NCI-H1694 (cell line): ENCODE measurements around the gene H3-3A.

Experiments
- DNase-seq: peaks from one replicate; lab custom pipeline; 2025; lab: John Stamatoyannopoulos, UW

H3-3A gene

DNA sequence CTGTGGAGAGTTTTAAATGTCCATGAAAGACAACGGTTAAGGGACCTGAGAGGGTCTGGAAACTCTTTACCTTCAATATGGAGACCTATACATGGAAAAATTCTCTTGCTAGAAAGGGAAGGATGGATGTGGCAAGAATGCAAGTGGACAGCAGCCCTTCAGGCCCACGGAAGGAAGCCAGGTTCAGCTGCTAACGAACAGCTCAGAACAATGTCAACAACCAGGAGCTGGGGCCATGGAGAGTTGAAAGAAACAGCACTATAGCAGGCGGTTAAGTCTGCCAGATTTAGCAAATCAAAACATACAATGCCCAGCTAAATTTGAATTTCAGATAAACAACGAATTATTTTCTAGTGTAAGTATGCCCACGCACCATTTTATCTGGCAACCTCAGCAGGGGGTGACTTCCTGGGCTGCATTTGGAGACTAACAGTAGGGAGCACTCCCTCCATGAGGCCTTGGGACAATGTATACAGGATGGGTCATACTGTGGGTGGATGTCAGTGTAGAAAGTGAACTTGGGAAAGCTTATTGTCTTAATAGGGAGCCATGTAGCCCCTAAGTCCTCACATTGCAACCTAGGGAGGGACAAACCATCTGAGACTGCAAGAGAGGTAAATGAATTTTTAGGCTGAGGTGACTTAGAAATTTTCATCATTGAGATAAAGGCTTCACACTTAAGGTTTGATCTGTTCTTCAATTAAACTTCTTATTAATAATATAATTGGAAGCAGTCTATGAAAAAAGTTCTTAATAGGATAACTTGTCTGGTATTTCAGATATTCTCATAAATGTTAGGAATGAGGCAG lies 7.8 kb upstream of the H3-3A start:
- DNase-seq = no peak

DNA sequence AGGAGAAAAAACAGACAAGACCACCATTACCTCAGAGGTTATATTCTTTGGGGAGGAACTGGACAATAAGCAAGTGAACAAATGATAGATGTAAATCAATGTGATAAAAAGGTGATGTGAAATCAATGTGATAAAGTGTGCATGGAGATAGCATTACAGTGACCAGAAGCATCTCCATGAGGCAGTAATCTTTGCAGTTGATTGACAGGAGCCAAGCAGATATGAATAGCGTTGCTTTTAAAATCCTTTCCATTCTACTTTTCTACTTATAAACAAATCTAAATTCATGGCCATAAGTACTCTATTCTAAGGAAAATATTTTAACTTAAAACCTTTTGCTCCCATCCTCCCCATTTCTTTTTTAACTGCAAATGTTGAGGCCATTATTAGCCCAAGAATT lies 2.8 kb upstream of the H3-3A start:
- no peak for DNase-seq

DNA sequence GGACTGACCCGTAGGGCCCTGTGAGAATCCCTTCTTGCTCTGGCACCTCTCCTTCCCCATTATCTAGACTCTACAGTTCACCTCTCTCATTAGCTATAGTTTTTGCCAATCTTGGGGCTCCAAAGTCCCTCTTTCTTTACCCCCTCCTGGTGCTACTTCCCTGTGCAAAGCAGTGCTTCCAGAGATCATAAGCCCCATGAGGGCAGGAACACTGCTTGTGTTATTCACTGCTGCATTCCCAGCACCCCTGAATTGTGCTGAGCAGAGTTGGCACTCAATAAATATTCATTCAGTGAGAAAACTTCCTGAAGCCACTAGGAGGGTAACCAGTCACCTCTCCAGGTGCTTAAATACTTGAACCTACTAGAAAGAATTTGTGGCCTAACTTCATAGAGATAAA lies 2.1 kb upstream of the H3-3A start:
- DNase-seq = no peak

DNA sequence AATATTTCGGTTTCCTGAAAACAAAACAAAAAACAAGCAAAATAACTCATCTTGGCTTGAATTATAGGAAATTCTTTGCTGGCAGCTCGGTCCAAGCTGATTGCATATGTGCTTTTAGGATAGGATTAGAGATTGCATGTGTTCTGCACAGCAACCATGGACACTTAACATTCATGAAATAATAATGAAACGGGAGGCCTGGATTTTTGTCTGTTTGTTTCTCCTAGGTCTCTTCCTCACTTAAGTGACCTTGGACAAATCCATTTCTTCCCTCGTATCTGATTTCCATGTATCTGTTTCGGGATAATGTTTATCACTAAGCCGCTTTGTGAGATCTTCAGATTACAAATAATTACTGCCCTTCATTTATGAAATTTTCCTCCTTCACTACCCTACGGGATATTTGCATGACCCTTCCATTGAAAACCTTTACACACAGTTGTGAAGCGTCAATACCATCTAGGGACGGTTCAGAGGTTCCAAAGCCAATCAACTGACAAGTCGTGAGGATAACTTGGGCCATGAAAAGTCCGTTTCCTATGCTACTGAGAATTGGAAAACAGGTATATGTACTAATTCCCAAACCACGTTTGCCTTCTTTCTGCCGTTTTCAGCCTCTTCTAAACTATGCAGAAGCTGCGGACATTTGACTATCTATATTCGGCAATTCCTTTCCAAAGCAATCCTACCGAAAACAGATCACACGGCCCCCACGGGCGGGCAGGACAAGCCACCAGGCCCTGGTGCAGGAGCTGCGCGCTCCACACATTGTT lies 1.3 kb upstream of the H3-3A start:
- peak; percentile 28 for DNase-seq

- peak; percentile 54 for DNase-seq
These were observed 517 bp upstream of the H3-3A start for GRCh38 chr1:226061841-226062557.

DNA sequence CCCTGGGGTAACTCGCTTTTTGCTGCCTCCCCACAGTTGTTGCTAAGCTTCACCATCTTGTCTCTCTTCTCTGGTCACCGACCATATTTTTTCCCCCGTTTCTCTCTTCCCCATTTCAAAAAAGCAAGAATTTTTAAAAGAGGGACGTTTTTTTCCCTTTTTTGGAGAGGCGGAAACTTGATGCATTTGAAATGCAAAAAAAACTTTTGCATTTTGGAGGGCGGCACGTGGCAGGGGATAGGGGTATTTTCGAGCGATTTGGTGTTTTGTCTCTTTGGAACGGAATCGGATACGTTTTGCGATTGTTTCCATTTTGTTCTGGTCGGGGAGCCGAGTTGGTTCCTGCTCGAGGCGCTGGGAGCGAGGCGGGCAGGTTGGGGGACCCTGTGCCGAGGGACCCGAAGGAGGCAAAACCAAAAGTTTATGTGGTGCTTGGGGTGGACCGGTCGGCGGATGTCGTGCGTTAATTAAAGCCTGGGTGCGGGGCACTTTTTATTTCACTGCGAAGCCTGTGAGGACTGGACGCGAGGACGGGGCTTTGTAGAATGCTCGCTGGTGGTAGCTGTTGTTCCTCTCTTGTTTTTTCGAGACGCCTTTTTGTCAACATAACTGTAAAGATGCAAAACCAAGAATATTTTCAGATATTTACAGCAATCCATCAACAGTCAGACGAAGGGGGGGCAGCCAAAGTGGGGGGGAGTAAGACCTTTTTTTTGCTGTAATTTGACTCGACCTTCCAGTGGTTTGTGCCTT lies 884 bp downstream of the H3-3A start:
- peak; percentile 44 for DNase-seq

GRCh38 chr1:226063977-226064815 lies 1.7 kb downstream of the H3-3A start:
- no peak for DNase-seq

- peak; percentile 33 for DNase-seq
These were observed 2.3 kb downstream of the H3-3A start for GRCh38 chr1:226064816-226065248.

DNA sequence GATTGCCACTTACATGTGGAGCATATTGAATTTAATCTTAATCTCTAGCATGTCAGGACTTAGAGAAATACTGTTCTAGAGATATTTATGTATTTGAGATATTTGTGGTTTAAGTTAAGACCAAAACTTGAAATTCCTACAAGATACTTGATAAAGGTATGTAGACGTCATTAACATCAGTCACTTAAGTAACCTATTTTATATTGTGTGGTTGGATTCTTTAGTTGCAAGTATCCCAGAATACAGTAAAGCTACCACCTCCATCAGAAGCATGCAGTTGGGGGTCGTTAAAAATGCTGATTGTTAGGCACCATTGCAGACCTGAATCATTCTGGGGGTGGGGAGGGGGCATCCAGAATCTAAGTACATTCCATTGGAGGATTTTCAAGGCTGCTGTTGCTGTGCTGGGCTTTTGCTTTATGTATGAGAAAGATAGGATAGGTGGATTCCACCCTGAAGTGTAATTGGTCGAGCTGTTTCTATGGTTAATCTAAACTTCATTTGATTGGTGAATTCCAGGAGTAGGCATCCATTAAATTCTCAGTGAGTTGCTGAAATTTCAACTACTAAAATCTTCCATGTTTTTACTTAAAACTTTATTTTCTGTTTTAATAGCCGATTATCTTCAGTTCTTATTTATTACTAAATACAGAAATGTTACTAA lies 4.0 kb downstream of the H3-3A start:
- DNase-seq = no peak

- DNase-seq = no peak
These were observed 7.4 kb downstream of the H3-3A start for GRCh38 chr1:226069811-226070489.

DNA sequence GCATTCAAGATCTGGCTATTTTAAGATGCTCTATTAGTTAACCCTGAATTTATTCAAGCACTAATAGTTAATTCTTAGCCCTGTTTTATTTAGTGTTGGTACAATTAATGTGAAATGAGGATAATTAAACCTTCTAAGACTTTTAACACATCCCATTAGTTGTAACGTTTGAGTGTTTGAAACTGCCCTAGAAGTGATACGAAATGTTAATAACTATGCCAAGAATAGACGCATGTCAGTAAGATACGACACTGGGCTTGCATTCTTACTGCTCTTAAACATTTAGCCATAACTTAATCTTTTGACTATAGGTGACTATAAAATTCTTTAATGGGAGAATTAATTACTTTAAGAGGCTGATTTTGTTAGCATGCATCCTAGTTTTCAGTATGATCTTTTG lies 9.8 kb downstream of the H3-3A start:
- no peak for DNase-seq

DNA sequence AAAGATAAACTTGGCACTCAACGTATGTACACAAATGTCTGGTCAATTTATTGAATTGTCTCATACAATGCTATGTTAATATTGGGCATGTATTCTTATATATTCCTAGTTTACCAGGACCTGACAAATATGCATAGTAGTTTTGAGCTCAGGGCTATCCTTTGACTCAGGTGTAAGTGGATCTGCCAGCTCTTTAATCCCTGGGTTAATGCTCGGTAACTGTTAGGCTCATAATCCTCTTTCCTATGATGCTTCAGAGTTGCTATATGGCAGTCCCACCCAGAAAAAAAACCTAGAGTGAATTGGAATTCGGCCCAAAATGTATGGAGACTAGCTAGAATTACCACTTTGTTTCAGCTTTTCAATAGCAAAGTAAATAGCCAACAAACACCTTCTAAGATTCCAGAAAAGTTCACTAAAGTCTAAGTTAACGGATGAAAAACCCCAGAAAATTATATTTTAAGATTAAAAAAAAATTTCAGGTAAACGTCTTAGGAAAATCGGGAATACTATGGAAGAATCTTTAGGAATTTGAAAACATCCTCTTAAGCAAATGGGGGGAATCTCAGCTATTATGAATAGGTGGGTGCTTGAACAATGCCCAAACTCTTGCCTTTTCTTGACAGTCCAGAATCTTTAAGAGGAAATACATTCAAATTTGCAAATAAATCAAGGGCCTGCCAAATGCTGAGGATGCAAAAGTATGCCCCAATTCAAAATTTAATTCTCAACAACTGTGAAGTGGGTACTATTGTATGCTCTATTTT lies 10.9 kb downstream of the H3-3A start:
- no peak for DNase-seq

DNA sequence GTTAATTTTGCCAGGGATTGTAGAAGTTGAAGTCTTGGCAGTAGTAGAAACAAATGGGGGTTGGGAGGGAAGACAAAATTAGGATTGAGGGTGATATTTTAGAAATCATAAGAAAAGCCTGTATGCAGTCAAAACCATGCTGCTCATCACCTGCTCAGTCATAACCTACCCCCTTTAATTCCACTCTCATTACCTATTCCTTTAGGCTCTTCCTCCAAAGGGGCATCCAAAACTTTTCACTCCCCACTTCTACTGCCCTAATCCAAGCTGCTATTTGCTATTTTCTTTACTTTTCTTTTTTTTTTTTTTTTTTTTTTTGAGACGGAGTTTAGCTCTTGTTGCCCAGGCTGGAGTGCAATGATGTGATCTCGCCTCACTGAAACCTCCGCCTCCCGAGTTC lies 11.5 kb downstream of the H3-3A start:
- no peak for DNase-seq

DNA sequence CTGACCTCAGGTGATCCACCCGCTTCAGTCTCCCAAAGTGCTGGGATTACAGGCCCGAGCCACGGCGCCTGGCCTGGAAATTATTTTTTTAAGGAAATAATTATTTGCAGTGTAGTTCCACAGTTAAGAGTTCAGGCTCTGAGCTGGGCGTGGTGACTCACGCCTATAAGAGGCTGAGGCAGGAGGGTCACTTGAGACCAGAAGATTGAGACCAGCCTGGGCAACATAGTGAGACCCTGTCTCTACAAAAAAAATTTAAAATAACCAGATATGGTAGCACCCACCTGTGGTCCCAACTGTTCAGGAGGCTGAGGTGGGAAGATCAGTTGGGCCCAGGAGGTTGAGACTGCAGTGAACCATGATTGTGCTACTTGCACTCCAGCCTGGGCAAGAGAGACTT lies 13.9 kb downstream of the H3-3A start:
- no peak for DNase-seq

- no peak for DNase-seq
These were observed 15.9 kb downstream of the H3-3A start for GRCh38 chr1:226078374-226078773.

GRCh38 chr1:226082587-226082917 lies 20.0 kb downstream of the H3-3A start:
- no peak for DNase-seq

DNA sequence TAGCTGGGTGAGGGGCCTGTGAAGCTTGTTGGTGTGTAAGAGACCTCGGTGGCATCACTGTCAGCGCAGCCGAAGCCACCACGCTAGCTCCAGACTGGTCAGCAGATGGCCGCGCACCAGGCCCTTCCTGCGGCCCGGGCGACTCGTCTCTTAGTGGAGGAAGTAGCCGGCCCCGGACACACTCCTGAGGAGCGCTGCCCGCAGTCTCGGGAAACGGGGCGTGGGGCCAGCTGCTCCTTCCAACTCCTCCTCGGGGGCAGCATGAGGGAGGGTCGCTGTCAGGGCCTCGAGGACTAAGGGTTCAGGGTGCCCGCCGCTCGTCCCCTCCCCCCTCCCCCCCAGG lies 20.4 kb downstream of the H3-3A start:
- DNase-seq = no peak

DNA sequence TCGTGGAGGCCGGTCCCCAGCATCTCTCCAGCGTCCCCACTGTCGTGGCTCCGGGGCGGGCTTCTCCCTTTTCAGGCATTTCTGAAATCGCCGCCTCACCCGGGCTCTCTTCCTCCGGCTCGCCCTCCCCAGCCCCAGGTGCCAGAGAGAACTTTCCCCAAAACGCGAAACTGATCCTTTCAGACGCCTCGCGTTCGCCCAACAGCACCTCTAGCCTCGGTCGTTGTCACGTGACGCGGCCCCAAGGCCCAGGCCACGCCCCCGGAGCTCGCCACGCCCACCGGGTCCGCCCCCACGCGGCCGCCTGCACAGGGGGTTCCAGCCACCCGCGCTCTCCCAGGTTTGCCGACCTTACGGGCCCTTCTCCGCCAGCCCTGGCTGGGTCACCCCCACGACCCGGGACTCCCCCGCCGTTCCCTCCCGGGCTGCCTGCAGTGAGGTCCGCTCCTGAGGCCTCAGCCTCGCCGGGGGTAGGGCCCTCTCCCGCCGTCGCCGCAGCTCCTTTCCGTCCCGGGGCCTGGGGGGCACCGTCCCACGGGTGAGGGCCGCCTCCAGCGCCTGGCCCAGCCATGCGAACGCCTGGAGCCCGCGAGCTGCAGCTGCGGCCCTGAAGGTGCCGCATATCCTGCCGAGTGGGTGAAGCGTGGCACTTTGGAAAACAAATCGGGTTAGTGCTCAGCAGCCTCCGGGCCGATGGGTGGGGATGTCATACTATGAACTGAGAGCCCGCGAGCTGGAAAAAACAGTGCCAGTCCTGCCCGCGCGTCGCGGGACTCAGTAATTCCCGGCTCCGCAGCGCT lies 21.0 kb downstream of the H3-3A start:
- DNase-seq = peak; percentile 59
